ENCODE data around the gene TM4SF4.

TM4SF4 gene

GRCh38 chr3:149515249-149515648 is 40.8 kb downstream of the TM4SF4 start:
- no peak for DNase-seq

- no peak for DNase-seq
Measured at GRCh38 chr3:149516920-149517319, 42.4 kb downstream of the TM4SF4 start.

GRCh38 chr3:149519912-149520311 is 45.4 kb downstream of the TM4SF4 start:
- DNase-seq, result no peak

GRCh38 chr3:149523512-149524299 is 49.2 kb downstream of the TM4SF4 start:
- no peak for DNase-seq

GRCh38 chr3:149527531-149528339 is 53.2 kb downstream of the TM4SF4 start:
- no peak for DNase-seq

DNA sequence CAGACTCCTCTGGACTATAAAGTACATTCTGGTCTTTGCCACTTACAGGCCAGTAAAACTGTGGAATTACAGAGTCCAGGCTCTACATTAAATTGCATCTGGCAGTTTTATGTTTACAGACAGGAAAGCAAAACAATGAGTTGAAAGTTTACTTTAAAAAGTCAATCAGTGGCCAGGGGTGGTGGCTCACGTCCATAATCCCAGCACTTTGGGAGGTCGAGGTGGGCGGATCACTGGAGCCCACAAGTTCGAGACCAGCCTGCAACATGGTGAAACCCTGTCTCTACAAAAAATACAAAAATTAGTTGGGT is 53.8 kb downstream of the TM4SF4 start:
- DNase-seq, result no peak

GRCh38 chr3:149529099-149529498 is 54.6 kb downstream of the TM4SF4 start:
- DNase-seq, result no peak

DNA sequence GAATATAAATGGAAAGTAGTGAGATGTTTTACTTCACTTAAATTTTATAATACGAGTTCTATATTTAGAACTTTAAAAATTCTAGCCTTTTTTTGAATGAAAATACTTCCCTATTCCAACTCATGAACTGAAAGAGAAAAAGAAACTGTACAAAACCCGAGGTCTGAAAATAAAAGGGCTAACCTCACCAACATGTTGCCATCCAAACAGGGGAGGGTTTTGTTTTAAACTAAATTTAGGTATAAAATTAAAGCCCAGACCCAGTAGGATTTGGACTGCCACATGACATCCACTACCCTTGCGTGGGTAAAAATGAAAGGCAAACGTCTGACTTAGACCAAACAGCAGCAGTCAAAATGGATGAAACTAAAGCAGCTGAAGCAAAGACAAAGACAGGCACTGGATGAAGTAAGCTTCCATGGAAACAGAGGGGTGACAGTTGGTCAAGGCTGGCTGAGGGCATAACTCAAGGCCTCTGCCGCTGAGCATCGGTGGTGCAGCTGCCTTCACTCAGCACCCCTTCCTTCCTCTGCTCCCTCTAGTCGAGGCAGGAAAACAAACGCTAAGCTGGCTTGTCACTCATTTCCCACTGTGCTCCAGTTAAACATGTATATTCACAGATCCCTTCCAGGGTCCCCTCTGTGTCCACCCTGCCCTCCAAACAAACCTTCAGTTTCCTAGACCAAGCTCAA is 58.1 kb downstream of the TM4SF4 start:
- peak; percentile 61 to 67 for DNase-seq

- DNase-seq, result no peak
Measured at GRCh38 chr3:149534082-149534481, 59.6 kb downstream of the TM4SF4 start.

- peak; percentile 95 to 96 for DNase-seq
Measured at GRCh38 chr3:149534671-149535332, 60.3 kb downstream of the TM4SF4 start.

GRCh38 chr3:149535333-149535685 is 60.8 kb downstream of the TM4SF4 start:
- DNase-seq, result peak; percentile 19 to 48

- DNase-seq, result peak; percentile 75 to 84
Measured at GRCh38 chr3:149536429-149536828, 61.9 kb downstream of the TM4SF4 start.

- DNase-seq, result no peak
Measured at GRCh38 chr3:149538371-149538770, 63.9 kb downstream of the TM4SF4 start.

GRCh38 chr3:149541091-149541491 is 66.6 kb downstream of the TM4SF4 start:
- DNase-seq, result no peak

GRCh38 chr3:149542375-149543312 is 68.1 kb downstream of the TM4SF4 start:
- no peak for DNase-seq

- no peak for DNase-seq
Measured at GRCh38 chr3:149545049-149545448, 70.6 kb downstream of the TM4SF4 start.

DNA sequence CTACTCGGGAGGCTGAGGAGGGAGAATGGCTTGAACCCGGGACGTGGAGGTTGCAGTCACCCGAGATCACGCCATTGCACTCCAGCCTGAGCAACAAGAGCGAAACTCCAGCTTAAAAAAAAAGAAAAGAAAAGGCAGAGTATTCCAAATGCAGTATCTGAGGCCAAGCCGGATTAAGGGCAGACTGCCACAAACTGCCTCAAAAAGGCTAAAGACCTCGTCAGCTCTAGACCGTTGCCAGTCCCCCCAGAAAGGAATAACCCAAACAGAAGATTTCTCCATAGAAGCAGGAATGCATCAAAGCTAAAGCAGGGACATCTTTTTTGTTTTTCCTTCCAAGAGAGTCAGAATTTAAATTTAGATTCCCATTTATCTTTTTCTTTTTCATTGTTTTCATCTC is 72.9 kb downstream of the TM4SF4 start:
- DNase-seq, result no peak

DNA sequence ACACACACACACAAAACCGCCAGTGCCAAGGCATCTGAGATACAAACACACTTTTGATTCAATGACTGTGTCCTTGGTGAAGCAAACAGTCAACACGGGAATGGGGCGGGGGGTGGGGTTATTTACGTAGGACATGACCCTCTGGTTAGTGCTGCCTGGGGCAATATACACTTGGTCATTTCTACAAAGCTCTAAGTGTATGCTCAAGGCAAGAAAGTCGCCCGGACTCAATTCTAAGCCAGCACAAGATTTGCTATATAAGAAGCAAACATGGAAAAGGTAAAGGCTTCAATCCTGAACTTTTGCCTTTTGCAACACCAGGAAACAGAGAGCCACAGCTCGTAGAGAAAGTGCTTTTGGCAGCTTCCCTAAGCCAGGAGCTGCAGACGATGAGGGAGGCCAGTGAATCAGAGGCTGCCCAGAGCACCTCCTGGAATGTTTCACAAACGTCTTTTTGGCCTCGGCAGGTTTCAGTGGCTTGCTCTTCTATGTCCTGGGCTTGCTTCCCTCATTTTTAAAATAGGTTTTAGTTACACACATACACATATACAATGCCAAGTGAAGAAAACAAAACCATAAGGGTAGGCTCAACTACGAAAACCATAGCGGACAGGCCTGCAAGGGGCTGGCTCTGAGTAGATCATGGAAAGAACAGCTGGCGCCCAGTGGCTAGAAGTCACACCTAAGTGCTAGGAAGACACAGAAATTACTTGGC is 73.6 kb downstream of the TM4SF4 start:
- peak in 1 of 2 experiments; percentile 43 for DNase-seq

GRCh38 chr3:149548669-149549065 is 74.2 kb downstream of the TM4SF4 start:
- no peak for DNase-seq

GRCh38 chr3:149551500-149551899 is 77.0 kb downstream of the TM4SF4 start:
- no peak for DNase-seq

- no peak for DNase-seq
Measured at GRCh38 chr3:149552700-149553099, 78.2 kb downstream of the TM4SF4 start.
